Measurements from ENCODE around the gene STAC.

The STAC gene

GRCh38 chr3:36380221-36381031 lies at the start of gene STAC:
Gene STAC, plus strand, starts transcription at chr3:36380504. Its CDS starts 140 bp downstream, at chr3:36380644.
- H3K27me3 Mint-ChIP-seq (ENCODE audit: low read depth) = peaks cover 52% of the 10 kb centered on the region
- H3K4me1 Mint-ChIP-seq (ENCODE audit: low read depth) = peaks cover 4% of the 10 kb centered on the region
- no peak within 1 kb of the TSS for H3K4me3 Mint-ChIP-seq

GRCh38 chr3:36332139-36332538 lies 48.2 kb upstream of the STAC start:
- Mint-ChIP-seq H3K9me3 (no peaks in the 10 kb centered on the region), H3K36me3 (ENCODE audit: low read depth) (no peaks in the 10 kb centered on the region), H3K27ac (no peak overlapping the region), H3K4me3 (no peak overlapping the region), H3K4me1 (ENCODE audit: low read depth) (no peaks in the 10 kb centered on the region), H3K27me3 (ENCODE audit: low read depth) (no peaks in the 10 kb centered on the region)

More at GRCh38 chr3:36380221-36381031, at the start of gene STAC:
- Mint-ChIP-seq H3K27ac (no peak within 1 kb of the TSS), H3K36me3 (ENCODE audit: low read depth) (no peaks in the 10 kb centered on the region), H3K9me3 (no peaks in the 10 kb centered on the region)

- Mint-ChIP-seq H3K9me3 (no peaks in the 10 kb centered on the region), H3K4me1 (ENCODE audit: low read depth) (no peaks in the 10 kb centered on the region), H3K27me3 (ENCODE audit: low read depth) (no peaks in the 10 kb centered on the region), H3K4me3 (no peak overlapping the region), H3K27ac (no peak overlapping the region), H3K36me3 (ENCODE audit: low read depth) (no peaks in the 10 kb centered on the region)
These were observed 18.1 kb upstream of the STAC start for GRCh38 chr3:36362216-36362615.

- H3K4me1 Mint-ChIP-seq (ENCODE audit: low read depth) = no peaks in the 10 kb centered on the region
- no peaks in the 10 kb centered on the region for H3K36me3 Mint-ChIP-seq (ENCODE audit: low read depth)
- H3K9me3 Mint-ChIP-seq = no peaks in the 10 kb centered on the region
- H3K27ac Mint-ChIP-seq = no peak overlapping the region
- no peaks in the 10 kb centered on the region for H3K27me3 Mint-ChIP-seq (ENCODE audit: low read depth)
- H3K4me3 Mint-ChIP-seq = no peak overlapping the region
These were observed 17.3 kb upstream of the STAC start for GRCh38 chr3:36362973-36363372.

- Mint-ChIP-seq H3K36me3 (ENCODE audit: low read depth) (no peaks in the 10 kb centered on the region), H3K27me3 (ENCODE audit: low read depth) (no peaks in the 10 kb centered on the region), H3K4me1 (ENCODE audit: low read depth) (no peaks in the 10 kb centered on the region), H3K27ac (no peak overlapping the region), H3K9me3 (no peaks in the 10 kb centered on the region), H3K4me3 (no peak overlapping the region)
These were observed 16.0 kb upstream of the STAC start for GRCh38 chr3:36364260-36364659.

- Mint-ChIP-seq H3K36me3 (ENCODE audit: low read depth) (no peaks in the 10 kb centered on the region), H3K9me3 (no peaks in the 10 kb centered on the region), H3K4me3 (no peak overlapping the region), H3K4me1 (ENCODE audit: low read depth) (no peaks in the 10 kb centered on the region), H3K27me3 (ENCODE audit: low read depth) (no peaks in the 10 kb centered on the region), H3K27ac (no peak overlapping the region)
These were observed 14.5 kb upstream of the STAC start for GRCh38 chr3:36365829-36366228.

- Mint-ChIP-seq H3K27ac (no peak overlapping the region), H3K36me3 (ENCODE audit: low read depth) (no peaks in the 10 kb centered on the region), H3K4me1 (ENCODE audit: low read depth) (no peaks in the 10 kb centered on the region), H3K27me3 (ENCODE audit: low read depth) (no peaks in the 10 kb centered on the region), H3K9me3 (no peaks in the 10 kb centered on the region), H3K4me3 (no peak overlapping the region)
These were observed 14.0 kb upstream of the STAC start for GRCh38 chr3:36366308-36366707.

GRCh38 chr3:36367912-36368573 lies 12.3 kb upstream of the STAC start:
- H3K4me1 Mint-ChIP-seq (ENCODE audit: low read depth) = no peaks in the 10 kb centered on the region
- no peaks in the 10 kb centered on the region for H3K27me3 Mint-ChIP-seq (ENCODE audit: low read depth)
- no peaks in the 10 kb centered on the region for H3K9me3 Mint-ChIP-seq
- no peak overlapping the region for H3K27ac Mint-ChIP-seq
- H3K4me3 Mint-ChIP-seq = no peak overlapping the region
- H3K36me3 Mint-ChIP-seq (ENCODE audit: low read depth) = no peaks in the 10 kb centered on the region

GRCh38 chr3:36372534-36372935 lies 7.8 kb upstream of the STAC start:
- Mint-ChIP-seq H3K4me3 (no peak overlapping the region), H3K36me3 (ENCODE audit: low read depth) (no peaks in the 10 kb centered on the region), H3K4me1 (ENCODE audit: low read depth) (no peaks in the 10 kb centered on the region), H3K9me3 (no peaks in the 10 kb centered on the region), H3K27me3 (ENCODE audit: low read depth) (no peaks in the 10 kb centered on the region), H3K27ac (no peak overlapping the region)

- Mint-ChIP-seq H3K9me3 (no peaks in the 10 kb centered on the region), H3K36me3 (ENCODE audit: low read depth) (no peaks in the 10 kb centered on the region), H3K27ac (no peak overlapping the region), H3K4me1 (ENCODE audit: low read depth) (no peaks in the 10 kb centered on the region), H3K4me3 (no peak overlapping the region), H3K27me3 (ENCODE audit: low read depth) (peaks cover 3% of the 10 kb centered on the region)
These were observed 7.2 kb upstream of the STAC start for GRCh38 chr3:36373084-36373483.

- H3K36me3 Mint-ChIP-seq (ENCODE audit: low read depth) = no peaks in the 10 kb centered on the region
- H3K27ac Mint-ChIP-seq = no peak overlapping the region
- no peaks in the 10 kb centered on the region for H3K4me1 Mint-ChIP-seq (ENCODE audit: low read depth)
- no peaks in the 10 kb centered on the region for H3K9me3 Mint-ChIP-seq
- no peak overlapping the region for H3K4me3 Mint-ChIP-seq
- peaks cover 7% of the 10 kb centered on the region for H3K27me3 Mint-ChIP-seq (ENCODE audit: low read depth)
These were observed 6.6 kb upstream of the STAC start for GRCh38 chr3:36373666-36374065.

- Mint-ChIP-seq H3K27ac (no peak overlapping the region), H3K27me3 (ENCODE audit: low read depth) (peaks cover 52% of the 10 kb centered on the region), H3K9me3 (no peaks in the 10 kb centered on the region), H3K4me1 (ENCODE audit: low read depth) (peaks cover 4% of the 10 kb centered on the region), H3K36me3 (ENCODE audit: low read depth) (no peaks in the 10 kb centered on the region), H3K4me3 (no peak overlapping the region)
These were observed 458 bp upstream of the STAC start for GRCh38 chr3:36379872-36380220.

GRCh38 chr3:36381311-36381956 lies 1.1 kb downstream of the STAC start:
- H3K4me3 Mint-ChIP-seq = no peak overlapping the region
- no peaks in the 10 kb centered on the region for H3K9me3 Mint-ChIP-seq
- H3K27ac Mint-ChIP-seq = no peak overlapping the region
- no peaks in the 10 kb centered on the region for H3K36me3 Mint-ChIP-seq (ENCODE audit: low read depth)
- H3K27me3 Mint-ChIP-seq (ENCODE audit: low read depth) = peaks cover 52% of the 10 kb centered on the region
- peaks cover 4% of the 10 kb centered on the region for H3K4me1 Mint-ChIP-seq (ENCODE audit: low read depth)

GRCh38 chr3:36393563-36393962 lies 13.3 kb downstream of the STAC start:
- Mint-ChIP-seq H3K9me3 (no peaks in the 10 kb centered on the region), H3K4me1 (ENCODE audit: low read depth) (no peaks in the 10 kb centered on the region), H3K4me3 (no peak overlapping the region), H3K36me3 (ENCODE audit: low read depth) (no peaks in the 10 kb centered on the region), H3K27me3 (ENCODE audit: low read depth) (no peaks in the 10 kb centered on the region), H3K27ac (no peak overlapping the region)

GRCh38 chr3:36394176-36394575 lies 13.9 kb downstream of the STAC start:
- Mint-ChIP-seq H3K9me3 (no peaks in the 10 kb centered on the region), H3K27me3 (ENCODE audit: low read depth) (no peaks in the 10 kb centered on the region), H3K36me3 (ENCODE audit: low read depth) (no peaks in the 10 kb centered on the region), H3K4me3 (no peak overlapping the region), H3K27ac (no peak overlapping the region), H3K4me1 (ENCODE audit: low read depth) (no peaks in the 10 kb centered on the region)
